OCI-LY7 (cell line): ENCODE data around the gene C1orf115. TPM values are rescaled to one million over a fixed set of nuclear protein-coding genes. Genes with fewer than 3 reads are reported as not detected.

Experiments
- BruUV-seq: library from RNA; stranded (reverse); fragments of 400-500 nt; replicated peaks from 2 replicates; lab custom pipeline; 2021; lab: Mats Ljungman, UMichigan
- CTCF ChIA-PET: fragments of 300-600 bp; sonication (Branson Sonifier 250); formaldehyde crosslinking; loops from one replicate; lab custom pipeline; 2022; ENCODE audit warnings: antibody characterized with exemption; ENCODE audit not compliant: unreplicated experiment; lab: Charles Lee
- POLR2A ChIA-PET: fragments of 300-600 bp; sonication (Branson Sonifier 250); formaldehyde crosslinking; loops from one replicate; lab custom pipeline; 2022; ENCODE audit warnings: antibody characterized with exemption; lab: Charles Lee
- DNase-seq: peaks from one replicate; pipeline ENCODE4 v3.0.0-alpha.2; 2015; ENCODE audit warnings: low spot score
- H2AFZ ChIP-seq: fragments of 200-600 bp; sonication (generic), shearing (Covaris generic); 2 replicates; pipeline ENCODE4 v1.6.1; 2014; ENCODE audit warnings: mild to moderate bottlenecking, antibody characterized with exemption, low read length, moderate library complexity
- H3K27ac ChIP-seq: fragments of 200-600 bp; sonication (generic); 2 replicates; pipeline ENCODE4 v1.5.1; 2014; ENCODE audit warnings: mixed run types, low read depth, mild to moderate bottlenecking, moderate library complexity, low read length, inconsistent platforms; ENCODE audit not compliant: poor library complexity, severe bottlenecking
- H3K36me3 ChIP-seq: fragments of 200-600 bp; sonication (generic); 2 replicates; pipeline ENCODE4 v1.6.1; 2014; ENCODE audit warnings: mild to moderate bottlenecking, antibody characterized with exemption, low read length, moderate library complexity, mixed read lengths; ENCODE audit not compliant: insufficient read depth
- H3K4me1 ChIP-seq: fragments of 200-600 bp; sonication (generic); 2 replicates; pipeline ENCODE4 v1.5.1; 2014; ENCODE audit warnings: mild to moderate bottlenecking, low read length; ENCODE audit not compliant: insufficient read depth, poor library complexity, severe bottlenecking
- H3K4me2 ChIP-seq: fragments of 200-600 bp; sonication (generic); 2 replicates; pipeline ENCODE4 v1.6.1; 2014; ENCODE audit warnings: mild to moderate bottlenecking, low read length
- H3K4me3 ChIP-seq: fragments of 200-600 bp; sonication (generic); 2 replicates; pipeline ENCODE4 v1.5.1; 2014; ENCODE audit warnings: mild to moderate bottlenecking, low read depth, low read length; ENCODE audit not compliant: poor library complexity, severe bottlenecking
- H3K79me2 ChIP-seq: fragments of 200-600 bp; sonication (generic); 2 replicates; pipeline ENCODE4 v1.6.1; 2016; ENCODE audit warnings: low read depth, mild to moderate bottlenecking, low read length, moderate library complexity, mixed read lengths; ENCODE audit not compliant: insufficient read depth
- H3K9me2 ChIP-seq: fragments of 200-600 bp; sonication (generic); 2 replicates; pipeline ENCODE4 v1.6.1; 2016; ENCODE audit warnings: mild to moderate bottlenecking, low read length, mixed read lengths; ENCODE audit not compliant: insufficient read depth
- H3K9me3 ChIP-seq: fragments of 200-600 bp; sonication (generic); 2 replicates; pipeline ENCODE4 v1.6.1; 2014; ENCODE audit warnings: mild to moderate bottlenecking, mixed run types, low read length, mixed read lengths
- H4K20me1 ChIP-seq: fragments of 200-600 bp; sonication (generic); 2 replicates; pipeline ENCODE4 v1.6.1; 2014; ENCODE audit warnings: mild to moderate bottlenecking, antibody characterized with exemption, low read length, moderate library complexity, mixed read lengths; ENCODE audit not compliant: insufficient read depth
- EZH2phosphoT487 ChIP-seq: fragments of 200-600 bp; sonication (generic); IDR thresholded peaks from 2 replicates; pipeline ENCODE4 v1.6.1; 2018; ENCODE audit warnings: low read depth, borderline replicate concordance, mild to moderate bottlenecking, mixed run types, antibody characterized with exemption, low read length, moderate library complexity, mixed read lengths
- intact Hi-C: fragments of 100-400 bp; cut with micrococcal nuclease; formaldehyde crosslinking; loops from one replicate; pipeline ENCODE4 v1.10.0; 2022; ENCODE audit not compliant: unreplicated experiment
- total RNA-seq, 2 experiments: library from RNA; depleted of rRNA in 1 of 2; stranded (reverse); fragments of >200 nt in 1 of 2; shearing (Covaris generic) in 1 of 2; gene quantifications; 2 replicates each; pipeline ENCODE4 v1.2.3, GENCODE V29; 2014 to 2022
- TF ChIP-seq, protein P1 (sequence below): fragments of 200-600 bp; sonication (generic); conservative IDR thresholded peaks from 2 replicates; pipeline ENCODE4 v1.5.1; 2014; ENCODE audit warnings: mild to moderate bottlenecking, antibody characterized with exemption, low read length, moderate library complexity, mixed read lengths

The C1orf115 gene
- total RNA-seq, 2 experiments from 2014 or later: not detected

- Histone ChIP-seq H3K36me3 (no peaks in the 10 kb centered on the region), H3K4me3 (no peak overlapping the region), H3K9me2 (no peaks in the 10 kb centered on the region), H3K4me1 (no peaks in the 10 kb centered on the region), H3K79me2 (no peaks in the 10 kb centered on the region), H3K4me2 (no peak overlapping the region), H3K27ac (no peak overlapping the region), H3K9me3 (no peaks in the 10 kb centered on the region), H2AFZ (no peak overlapping the region), H4K20me1 (no peaks in the 10 kb centered on the region)
- intact Hi-C loops: loop anchor here (5.0 kb wide), 1 partner anchor 92 kb away; no protein-coding TSS in a partner anchor
- TF ChIP-seq EZH2phosphoT487: no peak
- ChIA-PET CTCF (no interaction called here), POLR2A (interaction anchor here (0.7 kb wide), 1 partner anchor 202 kb away, joined by 3 read pairs; no protein-coding TSS in a partner anchor)
- no peak for DNase-seq
- no TSS peak for BruUV-seq
Measured at GRCh38 chr1:220684890-220685289, 5.3 kb upstream of the C1orf115 start.

- Histone ChIP-seq H3K27ac (no peak overlapping the region), H3K9me3 (no peaks in the 10 kb centered on the region), H3K36me3 (no peaks in the 10 kb centered on the region), H4K20me1 (no peaks in the 10 kb centered on the region), H2AFZ (no peak overlapping the region), H3K4me1 (no peaks in the 10 kb centered on the region), H3K4me3 (no peak overlapping the region), H3K9me2 (no peaks in the 10 kb centered on the region), H3K4me2 (no peak overlapping the region), H3K79me2 (no peaks in the 10 kb centered on the region)
- ChIA-PET CTCF (no interaction called here), POLR2A (no interaction called here)
- intact Hi-C loops: no loop called here
- DNase-seq: no peak
- no TSS peak for BruUV-seq
- TF ChIP-seq, protein P1, sequence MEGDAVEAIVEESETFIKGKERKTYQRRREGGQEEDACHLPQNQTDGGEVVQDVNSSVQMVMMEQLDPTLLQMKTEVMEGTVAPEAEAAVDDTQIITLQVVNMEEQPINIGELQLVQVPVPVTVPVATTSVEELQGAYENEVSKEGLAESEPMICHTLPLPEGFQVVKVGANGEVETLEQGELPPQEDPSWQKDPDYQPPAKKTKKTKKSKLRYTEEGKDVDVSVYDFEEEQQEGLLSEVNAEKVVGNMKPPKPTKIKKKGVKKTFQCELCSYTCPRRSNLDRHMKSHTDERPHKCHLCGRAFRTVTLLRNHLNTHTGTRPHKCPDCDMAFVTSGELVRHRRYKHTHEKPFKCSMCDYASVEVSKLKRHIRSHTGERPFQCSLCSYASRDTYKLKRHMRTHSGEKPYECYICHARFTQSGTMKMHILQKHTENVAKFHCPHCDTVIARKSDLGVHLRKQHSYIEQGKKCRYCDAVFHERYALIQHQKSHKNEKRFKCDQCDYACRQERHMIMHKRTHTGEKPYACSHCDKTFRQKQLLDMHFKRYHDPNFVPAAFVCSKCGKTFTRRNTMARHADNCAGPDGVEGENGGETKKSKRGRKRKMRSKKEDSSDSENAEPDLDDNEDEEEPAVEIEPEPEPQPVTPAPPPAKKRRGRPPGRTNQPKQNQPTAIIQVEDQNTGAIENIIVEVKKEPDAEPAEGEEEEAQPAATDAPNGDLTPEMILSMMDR: no peak
- TF ChIP-seq EZH2phosphoT487: no peak
Measured at GRCh38 chr1:220685879-220686278, 4.3 kb upstream of the C1orf115 start.

DNA sequence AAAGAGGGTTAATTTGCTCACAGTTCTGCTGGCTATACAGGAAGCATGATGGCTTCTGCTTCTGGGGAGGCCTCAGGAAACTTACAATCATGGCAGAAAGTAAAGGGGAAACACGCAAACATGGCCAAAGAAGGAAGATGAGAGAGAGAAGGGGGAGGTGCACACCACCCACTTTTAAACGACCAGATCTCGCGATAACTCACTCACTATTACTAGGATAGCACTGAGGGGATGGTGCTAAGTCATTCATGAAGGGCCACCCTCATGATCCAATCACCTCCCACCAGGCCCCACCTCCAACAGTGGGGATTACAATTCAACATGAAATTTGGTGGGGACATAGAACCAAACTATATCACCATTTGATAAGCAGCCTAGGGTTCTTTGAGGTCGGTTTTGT is 2.4 kb upstream of the C1orf115 start:
- Histone ChIP-seq H3K27ac (no peak overlapping the region), H3K9me3 (no peaks in the 10 kb centered on the region), H2AFZ (no peak overlapping the region), H3K79me2 (no peaks in the 10 kb centered on the region), H3K4me1 (no peaks in the 10 kb centered on the region), H4K20me1 (no peaks in the 10 kb centered on the region), H3K36me3 (no peaks in the 10 kb centered on the region), H3K4me2 (no peak overlapping the region), H3K4me3 (no peak overlapping the region), H3K9me2 (no peaks in the 10 kb centered on the region)
- intact Hi-C loops: no loop called here
- no peak for DNase-seq
- ChIA-PET POLR2A (no interaction called here), CTCF (no interaction called here)
- TF ChIP-seq, protein P1: no peak
- no peak for TF ChIP-seq EZH2phosphoT487
- BruUV-seq: no TSS peak
